Measurements from ENCODE around the gene HOXC6. TPM values are rescaled to one million over a fixed set of nuclear protein-coding genes. Genes with fewer than 3 reads are reported as not detected.

Gene HOXC6
- total RNA-seq, 1 experiment from 2014 or later: not detected

DNA sequence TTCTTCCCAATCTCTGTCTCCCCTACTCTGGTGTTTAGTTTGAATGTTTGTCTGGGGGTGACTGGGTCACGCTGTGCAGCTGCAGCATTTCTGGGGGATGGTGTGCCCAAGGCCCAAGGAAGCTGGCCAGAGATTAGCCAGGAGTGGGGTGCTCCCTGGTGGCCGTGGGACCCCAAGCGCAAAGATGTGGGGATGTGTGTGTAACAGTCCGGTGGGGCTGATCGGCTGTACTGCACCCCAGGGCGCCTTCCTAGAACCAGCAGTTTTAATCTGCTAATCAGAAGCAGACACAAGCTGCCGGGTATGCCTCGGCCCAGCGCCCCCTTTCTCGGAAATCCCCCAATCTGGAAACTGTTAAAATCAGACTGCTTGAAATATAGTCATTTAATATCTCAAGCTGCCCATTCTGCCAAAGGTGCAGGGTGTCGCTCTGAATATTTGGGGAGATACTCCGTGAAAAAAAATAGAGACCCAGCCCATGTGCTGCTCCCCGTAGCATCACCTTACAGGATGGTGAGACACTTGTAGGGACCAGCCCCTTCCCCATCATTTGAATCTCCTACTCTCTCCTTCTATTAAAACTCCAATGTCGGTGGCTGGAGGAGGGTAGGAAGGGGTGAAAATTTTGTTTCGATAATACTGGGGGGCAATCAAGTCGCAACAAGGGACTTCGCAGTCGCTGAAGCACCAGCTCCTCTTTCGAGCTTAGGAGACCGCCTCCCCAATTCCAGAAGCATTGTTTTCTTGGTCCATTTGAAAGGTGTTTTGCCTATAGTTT lies 24.0 kb upstream of the HOXC6 start:
- POLR2A ChIA-PET: no interaction called here
- ATAC-seq: no peak
- Mint-ChIP-seq H3K36me3 (no peaks in the 10 kb centered on the region; the same call in 1 of the 2 replicates), H3K27ac (no peak overlapping the region), H3K27me3 (ENCODE audit: low read depth) (peaks cover 100% of the 10 kb centered on the region), H3K4me1 (peaks cover 16% of the 10 kb centered on the region), H3K9me3 (no peaks in the 10 kb centered on the region), H3K4me3 (no peak overlapping the region)
- TF ChIP-seq, protein P1, sequence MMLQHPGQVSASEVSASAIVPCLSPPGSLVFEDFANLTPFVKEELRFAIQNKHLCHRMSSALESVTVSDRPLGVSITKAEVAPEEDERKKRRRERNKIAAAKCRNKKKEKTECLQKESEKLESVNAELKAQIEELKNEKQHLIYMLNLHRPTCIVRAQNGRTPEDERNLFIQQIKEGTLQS (CRISPR knock-in tag; conservative IDR thresholded peaks at IDR 0.05): no peak
- TF ChIP-seq, protein P2, sequence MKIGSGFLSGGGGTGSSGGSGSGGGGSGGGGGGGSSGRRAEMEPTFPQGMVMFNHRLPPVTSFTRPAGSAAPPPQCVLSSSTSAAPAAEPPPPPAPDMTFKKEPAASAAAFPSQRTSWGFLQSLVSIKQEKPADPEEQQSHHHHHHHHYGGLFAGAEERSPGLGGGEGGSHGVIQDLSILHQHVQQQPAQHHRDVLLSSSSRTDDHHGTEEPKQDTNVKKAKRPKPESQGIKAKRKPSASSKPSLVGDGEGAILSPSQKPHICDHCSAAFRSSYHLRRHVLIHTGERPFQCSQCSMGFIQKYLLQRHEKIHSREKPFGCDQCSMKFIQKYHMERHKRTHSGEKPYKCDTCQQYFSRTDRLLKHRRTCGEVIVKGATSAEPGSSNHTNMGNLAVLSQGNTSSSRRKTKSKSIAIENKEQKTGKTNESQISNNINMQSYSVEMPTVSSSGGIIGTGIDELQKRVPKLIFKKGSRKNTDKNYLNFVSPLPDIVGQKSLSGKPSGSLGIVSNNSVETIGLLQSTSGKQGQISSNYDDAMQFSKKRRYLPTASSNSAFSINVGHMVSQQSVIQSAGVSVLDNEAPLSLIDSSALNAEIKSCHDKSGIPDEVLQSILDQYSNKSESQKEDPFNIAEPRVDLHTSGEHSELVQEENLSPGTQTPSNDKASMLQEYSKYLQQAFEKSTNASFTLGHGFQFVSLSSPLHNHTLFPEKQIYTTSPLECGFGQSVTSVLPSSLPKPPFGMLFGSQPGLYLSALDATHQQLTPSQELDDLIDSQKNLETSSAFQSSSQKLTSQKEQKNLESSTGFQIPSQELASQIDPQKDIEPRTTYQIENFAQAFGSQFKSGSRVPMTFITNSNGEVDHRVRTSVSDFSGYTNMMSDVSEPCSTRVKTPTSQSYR (CRISPR knock-in tag; IDR thresholded peaks at IDR 0.05): no peak
- no peak for TF ChIP-seq ZNF138 (CRISPR knock-in tag; conservative IDR thresholded peaks at IDR 0.05)
- TF ChIP-seq, protein P3, sequence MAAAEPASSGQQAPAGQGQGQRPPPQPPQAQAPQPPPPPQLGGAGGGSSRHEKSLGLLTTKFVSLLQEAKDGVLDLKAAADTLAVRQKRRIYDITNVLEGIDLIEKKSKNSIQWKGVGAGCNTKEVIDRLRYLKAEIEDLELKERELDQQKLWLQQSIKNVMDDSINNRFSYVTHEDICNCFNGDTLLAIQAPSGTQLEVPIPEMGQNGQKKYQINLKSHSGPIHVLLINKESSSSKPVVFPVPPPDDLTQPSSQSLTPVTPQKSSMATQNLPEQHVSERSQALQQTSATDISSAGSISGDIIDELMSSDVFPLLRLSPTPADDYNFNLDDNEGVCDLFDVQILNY (CRISPR knock-in tag; IDR thresholded peaks at IDR 0.05): no peak
- TF ChIP-seq ETV6 (CRISPR knock-in tag; IDR thresholded peaks at IDR 0.05): no peak
- TF ChIP-seq, protein P4, sequence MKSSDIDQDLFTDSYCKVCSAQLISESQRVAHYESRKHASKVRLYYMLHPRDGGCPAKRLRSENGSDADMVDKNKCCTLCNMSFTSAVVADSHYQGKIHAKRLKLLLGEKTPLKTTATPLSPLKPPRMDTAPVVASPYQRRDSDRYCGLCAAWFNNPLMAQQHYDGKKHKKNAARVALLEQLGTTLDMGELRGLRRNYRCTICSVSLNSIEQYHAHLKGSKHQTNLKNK (CRISPR knock-in tag; IDR thresholded peaks at IDR 0.05): no peak
- no peak for TF ChIP-seq ZNF232 (CRISPR knock-in tag; IDR thresholded peaks at IDR 0.05)
- no peak for TF ChIP-seq SP1 (CRISPR knock-in tag; conservative IDR thresholded peaks at IDR 0.05)
- TF ChIP-seq SOX15 (CRISPR knock-in tag; IDR thresholded peaks at IDR 0.05): no peak
- TF ChIP-seq TEAD1 (CRISPR knock-in tag; IDR thresholded peaks at IDR 0.05): no peak
- no peak for TF ChIP-seq CREM (CRISPR knock-in tag; IDR thresholded peaks at IDR 0.05)
- TF ChIP-seq FOXP1 (CRISPR knock-in tag; IDR thresholded peaks at IDR 0.05; ENCODE audit: borderline replicate concordance): no peak
- no peak for TF ChIP-seq ZBTB21 (CRISPR knock-in tag; IDR thresholded peaks at IDR 0.05; ENCODE audit: borderline replicate concordance)
- TF ChIP-seq, protein P5, sequence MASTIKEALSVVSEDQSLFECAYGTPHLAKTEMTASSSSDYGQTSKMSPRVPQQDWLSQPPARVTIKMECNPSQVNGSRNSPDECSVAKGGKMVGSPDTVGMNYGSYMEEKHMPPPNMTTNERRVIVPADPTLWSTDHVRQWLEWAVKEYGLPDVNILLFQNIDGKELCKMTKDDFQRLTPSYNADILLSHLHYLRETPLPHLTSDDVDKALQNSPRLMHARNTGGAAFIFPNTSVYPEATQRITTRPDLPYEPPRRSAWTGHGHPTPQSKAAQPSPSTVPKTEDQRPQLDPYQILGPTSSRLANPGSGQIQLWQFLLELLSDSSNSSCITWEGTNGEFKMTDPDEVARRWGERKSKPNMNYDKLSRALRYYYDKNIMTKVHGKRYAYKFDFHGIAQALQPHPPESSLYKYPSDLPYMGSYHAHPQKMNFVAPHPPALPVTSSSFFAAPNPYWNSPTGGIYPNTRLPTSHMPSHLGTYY (CRISPR knock-in tag; IDR thresholded peaks at IDR 0.05): no peak
- TF ChIP-seq FOXK1 (CRISPR knock-in tag; IDR thresholded peaks at IDR 0.05): no peak
- TF ChIP-seq, protein P6, sequence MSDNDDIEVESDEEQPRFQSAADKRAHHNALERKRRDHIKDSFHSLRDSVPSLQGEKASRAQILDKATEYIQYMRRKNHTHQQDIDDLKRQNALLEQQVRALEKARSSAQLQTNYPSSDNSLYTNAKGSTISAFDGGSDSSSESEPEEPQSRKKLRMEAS (CRISPR knock-in tag; IDR thresholded peaks at IDR 0.05): no peak
- CTCF ChIA-PET: interaction anchor here (0.6 to 10.8 kb wide), 10 partner anchors 19 to 258 kb away, joined by 3 to 107 read pairs (median 8); partner anchors contain the start of genes HOXC10, HOXC5 and SMUG1
- no peak for DNase-seq (ENCODE audit: low spot score)

DNA sequence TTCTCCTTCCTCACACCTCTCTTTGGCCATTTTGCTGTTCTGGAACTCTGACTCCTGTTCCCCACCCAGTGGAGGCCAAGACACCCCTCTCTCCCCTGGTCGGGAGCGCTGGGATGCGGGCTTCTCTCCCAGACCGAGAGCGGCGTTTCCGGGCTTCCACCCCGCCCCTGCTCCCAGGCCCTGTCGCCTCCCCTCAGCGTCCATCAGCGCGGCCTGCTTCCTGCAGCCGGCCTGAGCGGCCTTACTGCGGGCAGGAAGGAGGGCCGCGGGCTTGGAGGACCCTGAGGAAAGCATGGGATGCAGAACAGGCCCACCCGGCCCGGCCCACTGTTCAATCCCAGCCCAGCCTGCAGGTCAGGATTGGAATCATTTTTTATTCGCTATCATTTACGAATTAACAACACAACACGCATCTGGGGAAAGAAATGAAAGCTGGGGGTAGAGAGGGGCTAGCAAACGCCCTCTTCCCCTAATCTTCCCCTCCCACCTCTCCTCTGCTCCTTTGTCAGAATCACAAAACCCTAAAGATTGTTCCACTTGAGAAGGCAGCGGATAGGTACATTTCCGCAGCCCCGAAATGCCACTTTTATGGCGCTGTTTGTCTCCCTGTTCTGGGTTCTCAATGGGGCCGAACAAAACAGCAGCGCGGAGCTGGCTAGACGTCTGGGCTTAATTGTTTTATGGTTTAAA lies 23.3 kb upstream of the HOXC6 start:
- H3K4me1 Mint-ChIP-seq: peaks cover 17% of the 10 kb centered on the region
- peak; percentile 19 for ATAC-seq
- H3K27me3 Mint-ChIP-seq (ENCODE audit: low read depth): peaks cover 100% of the 10 kb centered on the region
- H3K4me3 Mint-ChIP-seq: peak overlapping the region; percentile 28; the same call in 1 of the 2 replicates
- H3K27ac Mint-ChIP-seq: no peak overlapping the region
- ChIA-PET CTCF (interaction anchor here (0.7 to 10.8 kb wide), 18 partner anchors 9 to 303 kb away, joined by 3 to 107 read pairs (median 7); partner anchors contain the start of genes HOXC10, HOXC5 and SMUG1), POLR2A (no interaction called here)
- no peaks in the 10 kb centered on the region; the same call in 1 of the 2 replicates for H3K36me3 Mint-ChIP-seq
- peak; percentile 60 for DNase-seq (ENCODE audit: low spot score)
- H3K9me3 Mint-ChIP-seq: no peaks in the 10 kb centered on the region
- TF ChIP-seq SMAD3 (CRISPR knock-in tag; IDR thresholded peaks at IDR 0.05; ENCODE audit: borderline replicate concordance): no peak
- TF ChIP-seq, protein P7, sequence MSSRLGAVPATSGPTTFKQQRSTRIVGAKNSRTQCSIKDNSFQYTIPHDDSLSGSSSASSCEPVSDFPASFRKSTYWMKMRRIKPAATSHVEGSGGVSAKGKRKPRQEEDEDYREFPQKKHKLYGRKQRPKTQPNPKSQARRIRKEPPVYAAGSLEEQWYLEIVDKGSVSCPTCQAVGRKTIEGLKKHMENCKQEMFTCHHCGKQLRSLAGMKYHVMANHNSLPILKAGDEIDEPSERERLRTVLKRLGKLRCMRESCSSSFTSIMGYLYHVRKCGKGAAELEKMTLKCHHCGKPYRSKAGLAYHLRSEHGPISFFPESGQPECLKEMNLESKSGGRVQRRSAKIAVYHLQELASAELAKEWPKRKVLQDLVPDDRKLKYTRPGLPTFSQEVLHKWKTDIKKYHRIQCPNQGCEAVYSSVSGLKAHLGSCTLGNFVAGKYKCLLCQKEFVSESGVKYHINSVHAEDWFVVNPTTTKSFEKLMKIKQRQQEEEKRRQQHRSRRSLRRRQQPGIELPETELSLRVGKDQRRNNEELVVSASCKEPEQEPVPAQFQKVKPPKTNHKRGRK (CRISPR knock-in tag; IDR thresholded peaks at IDR 0.05; ENCODE audit: borderline replicate concordance): no peak
- no peak for TF ChIP-seq ZNF263 (CRISPR knock-in tag; IDR thresholded peaks at IDR 0.05; ENCODE audit: low read depth)
- TF ChIP-seq ZNF232 (CRISPR knock-in tag; IDR thresholded peaks at IDR 0.05): no peak
- TF ChIP-seq, protein P8, sequence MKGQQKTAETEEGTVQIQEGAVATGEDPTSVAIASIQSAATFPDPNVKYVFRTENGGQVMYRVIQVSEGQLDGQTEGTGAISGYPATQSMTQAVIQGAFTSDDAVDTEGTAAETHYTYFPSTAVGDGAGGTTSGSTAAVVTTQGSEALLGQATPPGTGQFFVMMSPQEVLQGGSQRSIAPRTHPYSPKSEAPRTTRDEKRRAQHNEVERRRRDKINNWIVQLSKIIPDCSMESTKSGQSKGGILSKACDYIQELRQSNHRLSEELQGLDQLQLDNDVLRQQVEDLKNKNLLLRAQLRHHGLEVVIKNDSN (CRISPR knock-in tag; IDR thresholded peaks at IDR 0.05): no peak
- TF ChIP-seq JAZF1 (CRISPR knock-in tag; IDR thresholded peaks at IDR 0.05): no peak
- TF ChIP-seq, protein P9, sequence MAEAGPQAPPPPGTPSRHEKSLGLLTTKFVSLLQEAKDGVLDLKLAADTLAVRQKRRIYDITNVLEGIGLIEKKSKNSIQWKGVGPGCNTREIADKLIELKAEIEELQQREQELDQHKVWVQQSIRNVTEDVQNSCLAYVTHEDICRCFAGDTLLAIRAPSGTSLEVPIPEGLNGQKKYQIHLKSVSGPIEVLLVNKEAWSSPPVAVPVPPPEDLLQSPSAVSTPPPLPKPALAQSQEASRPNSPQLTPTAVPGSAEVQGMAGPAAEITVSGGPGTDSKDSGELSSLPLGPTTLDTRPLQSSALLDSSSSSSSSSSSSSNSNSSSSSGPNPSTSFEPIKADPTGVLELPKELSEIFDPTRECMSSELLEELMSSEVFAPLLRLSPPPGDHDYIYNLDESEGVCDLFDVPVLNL (CRISPR knock-in tag; IDR thresholded peaks at IDR 0.05; ENCODE audit: borderline replicate concordance, low read depth): no peak
- TF ChIP-seq, protein P3 (CRISPR knock-in tag; IDR thresholded peaks at IDR 0.05): no peak

Measured in WTC11 (cell line).